T-cell (primary cell): ENCODE measurements around the gene DOCK9. TPM values are rescaled to one million over a fixed set of nuclear protein-coding genes. Genes with fewer than 3 reads are reported as not detected.

ENCODE experiments used
- ATAC-seq, 4 experiments: fragments of 200-7000 bp in 3 of 4; fragments of 150-1000 bp in 1 of 4; cut with Tn5 transposase; replicated peaks in 1 of 4; 1 replicate in 3 of 4; 2 replicates in 1 of 4; pipeline ENCODE4 v1.10.0; 2021; ENCODE audit warnings: moderate library complexity in 3 of 4, mild to moderate bottlenecking in 2 of 4, moderate number of reproducible peaks in 1 of 4
- CTCF ChIA-PET, 2 donors: fragments of 300-600 bp; sonication (Branson Sonifier 250); formaldehyde crosslinking; loops; one replicate each; lab custom pipeline; 2022; ENCODE audit warnings: antibody characterized with exemption in 2 of 2; lab: Charles Lee
- POLR2A ChIA-PET, 2 donors: fragments of 300-600 bp; sonication (Branson Sonifier 250); formaldehyde crosslinking; loops; one replicate each; lab custom pipeline; 2022; ENCODE audit warnings: antibody characterized with exemption in 2 of 2; lab: Charles Lee
- DNase-seq, 35 experiments: peaks; one replicate each; pipeline versions ENCODE4 v3.0.0 to v3.0.0-alpha.2; 2013 to 2023
- H3K27ac ChIP-seq: one replicate; pipeline ENCODE4 v1.5.1; 2013; ENCODE audit warnings: low read length
- H3K27me3 ChIP-seq, 2 experiments: replicated peaks in 1 of 2; 1 replicate in 1 of 2; 2 replicates in 1 of 2; pipeline versions ENCODE4 v1.6.1 to v1.7.0; 2013; ENCODE audit warnings: low read length in 1 of 2, mixed read lengths in 1 of 2; ENCODE audit not compliant: control insufficient read depth in 2 of 2, insufficient read depth in 2 of 2; ENCODE audit errors: extremely low read depth in 1 of 2
- H3K36me3 ChIP-seq, 2 donors: 1 replicate in 1 of 2; 2 replicates in 1 of 2; pipeline versions ENCODE4 v1.6.1 to v1.7.0; 2013; ENCODE audit warnings: low read length in 1 of 2; ENCODE audit not compliant: control insufficient read depth in 2 of 2, insufficient read depth in 1 of 2; ENCODE audit errors: extremely low read depth in 1 of 2
- H3K4me1 ChIP-seq, 2 experiments: 1 replicate in 1 of 2; 2 replicates in 1 of 2; pipeline versions ENCODE4 v1.6.1 to v1.7.0; 2013; ENCODE audit warnings: low read length in 2 of 2, mixed read lengths in 1 of 2; ENCODE audit not compliant: insufficient read depth in 2 of 2, control insufficient read depth in 1 of 2; ENCODE audit errors: extremely low read depth in 1 of 2
- H3K4me3 ChIP-seq, 2 donors: 1 replicate in 1 of 2; 2 replicates in 1 of 2; pipeline versions ENCODE4 v1.5.1 to v1.7.0; 2013; ENCODE audit warnings: mild to moderate bottlenecking in 2 of 2, low read length in 1 of 2, moderate library complexity in 1 of 2; ENCODE audit not compliant: control insufficient read depth in 1 of 2; ENCODE audit errors: extremely low read depth in 1 of 2
- H3K9me3 ChIP-seq: 2 replicates; pipeline ENCODE4 v1.7.0; 2013
- H3K27ac Mint-ChIP-seq, 2 donors: one replicate each; pipeline ENCODE4 v1.8.0; 2020 to 2021; ENCODE audit warnings: mild to moderate bottlenecking in 2 of 2, mixed read lengths in 2 of 2
- H3K27me3 Mint-ChIP-seq, 2 donors: one replicate each; pipeline ENCODE4 v1.8.0; 2021 to 2022; ENCODE audit warnings: mixed read lengths in 2 of 2
- H3K36me3 Mint-ChIP-seq: one replicate; pipeline ENCODE4 v1.8.0; 2021; ENCODE audit warnings: mixed read lengths
- H3K4me1 Mint-ChIP-seq, 3 donors: one replicate each; pipeline ENCODE4 v1.8.0; 2020 to 2022; ENCODE audit warnings: mixed read lengths in 3 of 3, mild to moderate bottlenecking in 1 of 3
- H3K4me3 Mint-ChIP-seq, 3 donors: one replicate each; pipeline ENCODE4 v1.8.0; 2020 to 2022; ENCODE audit warnings: mild to moderate bottlenecking in 3 of 3, mixed read lengths in 3 of 3, moderate library complexity in 3 of 3
- H3K9me3 Mint-ChIP-seq, 3 donors: one replicate each; pipeline ENCODE4 v1.8.0; 2020 to 2022; ENCODE audit warnings: mixed read lengths in 3 of 3
- WGBS: methylation state at CpG from one replicate; pipeline ENCODE4 v1.1.5; 2013; ENCODE audit warnings: missing lambda C conversion rate; ENCODE audit not compliant: insufficient coverage; 5-methylcytosine and 5-hydroxymethylcytosine counted together
- total RNA-seq, 35 experiments: library from RNA in 6 of 35; stranded (reverse) in 6 of 35; fragments of 120-200 nt in 1 of 35; gene quantifications; one replicate each; pipeline versions ENCODE4 v1.2.1 to v1.2.4 and lab custom pipeline; 2013 to 2026

DOCK9 gene
- total RNA-seq, 5 donors from 2014 or later (not counting 1 experiment from before 2014, with no cell fraction given), result 96.2 to 170 (median 162) TPM

DNA sequence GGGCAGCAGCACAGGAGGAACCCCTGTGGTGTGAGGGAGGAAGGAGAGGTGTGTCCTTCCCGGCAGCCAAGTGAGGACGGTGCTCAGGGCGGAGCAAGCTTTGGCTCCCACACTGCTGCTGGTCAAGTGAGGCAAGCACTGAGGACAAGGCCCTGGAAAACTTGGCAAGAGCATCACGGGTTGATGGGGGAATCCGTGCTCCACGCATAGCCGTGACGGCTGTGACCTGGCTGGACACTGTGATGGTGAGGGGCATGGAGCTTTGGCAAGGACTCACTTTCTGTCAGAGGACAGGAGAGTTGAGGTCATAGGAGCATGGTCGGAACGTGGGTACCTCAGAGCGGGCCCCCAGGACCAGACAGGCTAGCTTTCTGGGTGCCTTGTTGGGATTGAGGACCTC lies 196.4 kb downstream of the DOCK9 start:
- Histone ChIP-seq H3K4me1 (no peaks in the 10 kb centered on the region), H3K27me3 (peaks cover 0 to 16% of the 10 kb centered on the region in 2 experiments), H3K9me3 (no peaks in the 10 kb centered on the region), H3K4me3 (no peak overlapping the region), H3K36me3 (no peaks in the 10 kb centered on the region), H3K27ac (no peak overlapping the region)
- H3K36me3 Mint-ChIP-seq, result no peaks in the 10 kb centered on the region
- H3K9me3 Mint-ChIP-seq, result no peaks in the 10 kb centered on the region
- ChIA-PET POLR2A (no interaction called here), CTCF (interaction anchor here in 1 of 2 donors (0.6 kb wide), 1 partner anchor 124 kb away, joined by 3 read pairs; no protein-coding TSS in a partner anchor)
- H3K27ac Mint-ChIP-seq, result no peak overlapping the region
- DNase-seq, result no peak
- H3K4me3 Mint-ChIP-seq, result no peak overlapping the region
- no peaks in the 10 kb centered on the region for H3K4me1 Mint-ChIP-seq
- ATAC-seq, result no peak
- 76% methylated on average over 8 of the region's 11 CpGs for WGBS
- H3K27me3 Mint-ChIP-seq, result peaks cover 10 to 22% of the 10 kb centered on the region in 2 donors

GRCh38 chr13:98781045-98781444 lies 196.8 kb downstream of the DOCK9 start:
- no peaks in the 10 kb centered on the region for H3K9me3 Mint-ChIP-seq
- CTCF ChIA-PET, result no interaction called here

GRCh38 chr13:98780451-98780850 lies 197.4 kb downstream of the DOCK9 start:
- H3K27me3 Mint-ChIP-seq, result peaks cover 14 to 22% of the 10 kb centered on the region in 2 donors
- no peak overlapping the region for H3K4me3 Mint-ChIP-seq
- H3K27ac ChIP-seq, result no peak overlapping the region
- POLR2A ChIA-PET, result no interaction called here
- DNase-seq (no peak), ATAC-seq (no peak)
- CTCF ChIA-PET, result no interaction called here
- no peaks in the 10 kb centered on the region for H3K36me3 ChIP-seq
- H3K4me1 ChIP-seq, result no peaks in the 10 kb centered on the region
- H3K4me3 ChIP-seq, result no peak overlapping the region
- WGBS, result 66% methylated on average over 2 of the region's 2 CpGs
- peaks cover 0 to 14% of the 10 kb centered on the region in 2 experiments for H3K27me3 ChIP-seq
- no peaks in the 10 kb centered on the region for H3K4me1 Mint-ChIP-seq
- no peaks in the 10 kb centered on the region for H3K9me3 ChIP-seq
- no peaks in the 10 kb centered on the region for H3K36me3 Mint-ChIP-seq
- no peak overlapping the region for H3K27ac Mint-ChIP-seq
- H3K9me3 Mint-ChIP-seq, result no peaks in the 10 kb centered on the region

More at GRCh38 chr13:98781045-98781444, 196.8 kb downstream of the DOCK9 start:
- Mint-ChIP-seq H3K4me1 (no peaks in the 10 kb centered on the region), H3K27me3 (peaks cover 10 to 22% of the 10 kb centered on the region in 2 donors), H3K27ac (no peak overlapping the region), H3K36me3 (no peaks in the 10 kb centered on the region), H3K4me3 (no peak overlapping the region)
- Histone ChIP-seq H3K4me1 (no peaks in the 10 kb centered on the region), H3K27ac (no peak overlapping the region), H3K36me3 (no peaks in the 10 kb centered on the region), H3K4me3 (no peak overlapping the region), H3K27me3 (peaks cover 0 to 16% of the 10 kb centered on the region in 2 experiments), H3K9me3 (no peaks in the 10 kb centered on the region)
- WGBS, result 73% methylated on average over 11 of the region's 11 CpGs
- POLR2A ChIA-PET, result no interaction called here
- DNase-seq, result no peak
- ATAC-seq, result no peak

GRCh38 chr13:98779695-98780094 lies 198.2 kb downstream of the DOCK9 start:
- no peak overlapping the region for H3K27ac ChIP-seq
- Mint-ChIP-seq H3K9me3 (no peaks in the 10 kb centered on the region), H3K4me1 (no peaks in the 10 kb centered on the region), H3K27me3 (peaks cover 14 to 22% of the 10 kb centered on the region in 2 donors), H3K4me3 (no peak overlapping the region), H3K27ac (no peak overlapping the region), H3K36me3 (no peaks in the 10 kb centered on the region)
- H3K27me3 ChIP-seq, result peaks cover 0 to 13% of the 10 kb centered on the region in 2 experiments
- H3K4me3 ChIP-seq, result no peak overlapping the region
- POLR2A ChIA-PET, result no interaction called here
- no peaks in the 10 kb centered on the region for H3K9me3 ChIP-seq
- H3K36me3 ChIP-seq, result no peaks in the 10 kb centered on the region
- DNase-seq, result no peak
- no CpG with 5 or more reads among the region's 1 CpG for WGBS
- H3K4me1 ChIP-seq, result no peaks in the 10 kb centered on the region
- CTCF ChIA-PET, result no interaction called here
- ATAC-seq, result no peak

GRCh38 chr13:98778749-98779148 lies 199.1 kb downstream of the DOCK9 start:
- Mint-ChIP-seq H3K4me3 (no peak overlapping the region), H3K36me3 (no peaks in the 10 kb centered on the region), H3K27me3 (peaks cover 14 to 22% of the 10 kb centered on the region in 2 donors), H3K27ac (no peak overlapping the region), H3K4me1 (no peaks in the 10 kb centered on the region), H3K9me3 (no peaks in the 10 kb centered on the region)
- Histone ChIP-seq H3K36me3 (no peaks in the 10 kb centered on the region), H3K4me3 (no peak overlapping the region), H3K27me3 (peaks cover 0 to 19% of the 10 kb centered on the region in 2 experiments), H3K4me1 (no peaks in the 10 kb centered on the region), H3K9me3 (no peaks in the 10 kb centered on the region), H3K27ac (no peak overlapping the region)
- ChIA-PET CTCF (no interaction called here), POLR2A (no interaction called here)
- 86% methylated on average over 4 of the region's 8 CpGs for WGBS
- DNase-seq (no peak), ATAC-seq (no peak)

DNA sequence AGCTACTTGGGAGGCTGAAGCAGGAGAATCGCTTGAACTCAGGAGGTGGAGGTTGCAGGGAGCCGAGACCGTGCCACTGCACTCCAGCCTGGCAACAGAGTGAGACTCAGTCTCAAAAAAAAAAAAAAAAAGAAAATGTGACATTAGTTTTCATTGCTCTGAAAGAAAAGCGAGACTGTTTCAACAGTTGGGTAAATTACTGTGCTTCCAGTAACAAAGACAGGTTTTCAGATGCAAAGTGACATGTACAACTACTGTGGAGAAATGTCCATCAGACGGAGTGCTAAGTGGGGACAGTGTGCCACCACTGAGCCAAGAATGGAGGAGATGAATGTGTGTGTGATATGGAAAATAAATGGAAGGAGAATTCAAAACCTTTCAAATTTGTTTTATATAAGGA lies 201.2 kb downstream of the DOCK9 start:
- no peaks in the 10 kb centered on the region for H3K4me1 Mint-ChIP-seq
- H3K9me3 Mint-ChIP-seq, result no peaks in the 10 kb centered on the region
- ChIA-PET POLR2A (interaction anchor here in 1 of 2 donors (0.7 kb wide), 1 partner anchor 21 kb away, joined by 4 read pairs; no protein-coding TSS in a partner anchor), CTCF (no interaction called here)
- Histone ChIP-seq H3K36me3 (no peaks in the 10 kb centered on the region), H3K27me3 (peaks cover 0 to 16% of the 10 kb centered on the region in 2 experiments), H3K4me1 (no peaks in the 10 kb centered on the region), H3K4me3 (no peak overlapping the region), H3K9me3 (no peaks in the 10 kb centered on the region), H3K27ac (no peak overlapping the region)
- 81% methylated on average over 5 of the region's 5 CpGs for WGBS
- H3K36me3 Mint-ChIP-seq, result no peaks in the 10 kb centered on the region
- DNase-seq (no peak), ATAC-seq (no peak)
- no peak overlapping the region for H3K27ac Mint-ChIP-seq
- H3K27me3 Mint-ChIP-seq, result peaks cover 14 to 22% of the 10 kb centered on the region in 2 donors
- H3K4me3 Mint-ChIP-seq, result no peak overlapping the region
